ENCODE data around the gene CFAP251. TPM values are rescaled to one million over a fixed set of nuclear protein-coding genes. Genes with fewer than 3 reads are reported as not detected.
"Not testable (repeated sequence)": the region's sequence is repeated elsewhere in the genome, so short reads cannot be mapped to it uniquely, and the experiment has no call there.

The CFAP251 gene
- total RNA-seq, 4 donors from 2014 or later: 0.49 to 4.9 (median 0.61) TPM

GRCh38 chr12:121926874-121927706, 8.7 kb downstream of the CFAP251 start:
- no peaks in the 10 kb centered on the region for H3K27me3 ChIP-seq
- H3K27ac ChIP-seq: no peak overlapping the region
- peaks cover 9 to 14% of the 10 kb centered on the region in 2 donors for H3K4me1 ChIP-seq
- no peaks in the 10 kb centered on the region for H3K36me3 ChIP-seq
- no peaks in the 10 kb centered on the region for H3K9me3 ChIP-seq
- TF ChIP-seq CTCF (IDR thresholded peaks at IDR 0.05 in 4 of 5, conservative IDR thresholded peaks at IDR 0.05 in 1 of 5): no peak
- TF ChIP-seq POLR2A (IDR thresholded peaks at IDR 0.05): no peak
- DNase-seq: no peak
- in situ Hi-C loops (cut with MboI; ENCODE audit: low sequenced_read_pairs in 4 of 4) (no loop called here), intact Hi-C loops (cut with DNase I; ENCODE audit: low total_unique reads) (no loop called here)
- ATAC-seq: no peak
- no peak overlapping the region for H3K4me3 ChIP-seq

GRCh38 chr12:121927813-121928212, 9.4 kb downstream of the CFAP251 start:
- Histone ChIP-seq H3K4me1 (peaks cover 9 to 14% of the 10 kb centered on the region in 2 donors), H3K36me3 (no peaks in the 10 kb centered on the region), H3K27ac (no peak overlapping the region), H3K4me3 (no peak overlapping the region), H3K27me3 (no peaks in the 10 kb centered on the region), H3K9me3 (no peaks in the 10 kb centered on the region)
- ATAC-seq (no peak), DNase-seq (no peak)
- intact Hi-C loops (cut with DNase I; ENCODE audit: low total_unique reads) (no loop called here), in situ Hi-C loops (cut with MboI; ENCODE audit: low sequenced_read_pairs in 4 of 4) (no loop called here)
- TF ChIP-seq POLR2A (IDR thresholded peaks at IDR 0.05) (no peak), CTCF (IDR thresholded peaks at IDR 0.05 in 4 of 5, conservative IDR thresholded peaks at IDR 0.05 in 1 of 5) (no peak)

- H3K36me3 ChIP-seq; in situ Hi-C loops (cut with MboI; ENCODE audit: low sequenced_read_pairs in 4 of 4); H3K4me1 ChIP-seq; H3K27me3 ChIP-seq; ATAC-seq; H3K27ac ChIP-seq; DNase-seq; H3K4me3 ChIP-seq; intact Hi-C loops (cut with DNase I; ENCODE audit: low total_unique reads); H3K9me3 ChIP-seq: not testable (repeated sequence)
Measured at GRCh38 chr12:121929545-121929944, 11.2 kb downstream of the CFAP251 start.

- no peak for DNase-seq
- no peak for ATAC-seq
- Histone ChIP-seq H3K4me1 (no peaks in the 10 kb centered on the region), H3K9me3 (no peaks in the 10 kb centered on the region), H3K27me3 (no peaks in the 10 kb centered on the region), H3K4me3 (no peak overlapping the region), H3K36me3 (no peaks in the 10 kb centered on the region), H3K27ac (no peak overlapping the region)
- in situ Hi-C loops (cut with MboI; ENCODE audit: low sequenced_read_pairs in 4 of 4) (no loop called here), intact Hi-C loops (cut with DNase I; ENCODE audit: low total_unique reads) (no loop called here)
- no peak for TF ChIP-seq POLR2A (IDR thresholded peaks at IDR 0.05)
- TF ChIP-seq CTCF (IDR thresholded peaks at IDR 0.05 in 4 of 5, conservative IDR thresholded peaks at IDR 0.05 in 1 of 5): no peak
Measured at GRCh38 chr12:121930862-121931261, 12.5 kb downstream of the CFAP251 start.

- no peak overlapping the region for H3K4me3 ChIP-seq
- H3K9me3 ChIP-seq: no peaks in the 10 kb centered on the region
- DNase-seq (no peak), ATAC-seq (no peak)
- no peaks in the 10 kb centered on the region for H3K36me3 ChIP-seq
- H3K4me1 ChIP-seq: no peaks in the 10 kb centered on the region
- in situ Hi-C loops (cut with MboI; ENCODE audit: low sequenced_read_pairs in 4 of 4) (no loop called here), intact Hi-C loops (cut with DNase I; ENCODE audit: low total_unique reads) (no loop called here)
- TF ChIP-seq CTCF (IDR thresholded peaks at IDR 0.05 in 4 of 5, conservative IDR thresholded peaks at IDR 0.05 in 1 of 5): no peak
- TF ChIP-seq POLR2A (IDR thresholded peaks at IDR 0.05): no peak
- H3K27me3 ChIP-seq: no peaks in the 10 kb centered on the region
- H3K27ac ChIP-seq: no peak overlapping the region
Measured at GRCh38 chr12:121932176-121932536, 13.8 kb downstream of the CFAP251 start.

Measured in gastrocnemius medialis (tissue), 4 donors.